Astrocyte (in vitro differentiated cells and primary cell): ENCODE results near the gene ZNF622. TPM values are rescaled to one million over a fixed set of nuclear protein-coding genes. Genes with fewer than 3 reads are reported as not detected.

Source experiments
- DNase-seq: peaks from one replicate; pipeline ENCODE4 v3.0.0-alpha.2; 2010; ENCODE audit warnings: low read depth
- FAIRE-seq: peaks from 2 replicates; lab custom pipeline; 2011; peaks lifted over from hg19 to GRCh38; lab: Jason Lieb, UNC
- H2AFZ ChIP-seq: 2 replicates; pipeline ENCODE4 v1.6.0; 2012; ENCODE audit warnings: low read depth, low read length, inconsistent platforms
- H3K27ac ChIP-seq: 2 replicates; pipeline ENCODE4 v1.5.1; 2011; ENCODE audit warnings: low read depth, low read length, inconsistent platforms
- H3K27me3 ChIP-seq: 2 replicates; pipeline ENCODE4 v1.6.0; 2011; ENCODE audit warnings: low read length, inconsistent platforms; ENCODE audit not compliant: insufficient read depth
- H3K36me3 ChIP-seq: 2 replicates; pipeline ENCODE4 v1.5.1; 2011; ENCODE audit warnings: low read length, inconsistent platforms; ENCODE audit not compliant: insufficient read depth
- H3K4me1 ChIP-seq: 2 replicates; pipeline ENCODE4 v1.5.1; 2011; ENCODE audit warnings: low read length, inconsistent platforms; ENCODE audit not compliant: insufficient read depth
- H3K4me2 ChIP-seq: 2 replicates; pipeline ENCODE4 v1.6.0; 2012; ENCODE audit warnings: low read length, inconsistent platforms
- H3K4me3 ChIP-seq: 2 replicates; pipeline ENCODE4 v1.5.1; 2011; ENCODE audit warnings: low read depth, mild to moderate bottlenecking, low read length, inconsistent platforms; ENCODE audit not compliant: insufficient read depth
- H3K79me2 ChIP-seq: 2 replicates; pipeline ENCODE4 v1.6.0; 2012; ENCODE audit warnings: mild to moderate bottlenecking, low read length, inconsistent platforms; ENCODE audit not compliant: insufficient read depth
- H3K9ac ChIP-seq: 2 replicates; pipeline ENCODE4 v1.6.0; 2012; ENCODE audit warnings: mild to moderate bottlenecking, low read length, inconsistent platforms
- H3K9me3 ChIP-seq: 2 replicates; pipeline ENCODE4 v1.5.1; 2012; ENCODE audit warnings: low read depth, mild to moderate bottlenecking, low read length, inconsistent platforms; ENCODE audit not compliant: insufficient read depth
- H4K20me1 ChIP-seq: 2 replicates; pipeline ENCODE4 v1.6.0; 2012; ENCODE audit warnings: low read length, inconsistent platforms; ENCODE audit not compliant: insufficient read depth
- H3K27ac Mint-ChIP-seq: one replicate; pipeline ENCODE4 v1.8.0; 2021; ENCODE audit warnings: mild to moderate bottlenecking, mixed read lengths; ENCODE audit not compliant: unreplicated experiment
- H3K27me3 Mint-ChIP-seq: one replicate; pipeline ENCODE4 v1.8.0; 2021; ENCODE audit warnings: low read depth, mixed read lengths; ENCODE audit not compliant: unreplicated experiment
- H3K36me3 Mint-ChIP-seq: one replicate; pipeline ENCODE4 v1.8.0; 2021; ENCODE audit warnings: low read depth, mixed read lengths; ENCODE audit not compliant: unreplicated experiment
- H3K4me1 Mint-ChIP-seq: one replicate; pipeline ENCODE4 v1.8.0; 2021; ENCODE audit warnings: low read depth, mixed read lengths; ENCODE audit not compliant: unreplicated experiment
- H3K4me3 Mint-ChIP-seq: one replicate; pipeline ENCODE4 v1.8.0; 2021; ENCODE audit warnings: mild to moderate bottlenecking, moderate library complexity, mixed read lengths; ENCODE audit not compliant: unreplicated experiment
- H3K9me3 Mint-ChIP-seq: one replicate; pipeline ENCODE4 v1.8.0; 2021; ENCODE audit warnings: mild to moderate bottlenecking, mixed read lengths; ENCODE audit not compliant: unreplicated experiment
- EZH2 ChIP-seq: IDR thresholded peaks from 2 replicates; pipeline ENCODE4 v1.6.1; 2012; ENCODE audit warnings: mild to moderate bottlenecking, low read length, inconsistent platforms; ENCODE audit not compliant: insufficient read depth
- total RNA-seq: library from RNA; stranded (reverse); gene quantifications from 2 replicates; pipeline ENCODE4 v1.2.1, GENCODE V29; 2021
- TF ChIP-seq, protein P1 (sequence below): IDR thresholded peaks from 2 replicates; pipeline ENCODE4 v1.5.1; 2011; ENCODE audit warnings: low read depth, mild to moderate bottlenecking, inconsistent platforms, low read length, moderate library complexity; ENCODE audit not compliant: insufficient read depth

The ZNF622 gene
- total RNA-seq, 1 donor from 2014 or later, result 56.4 TPM

DNA sequence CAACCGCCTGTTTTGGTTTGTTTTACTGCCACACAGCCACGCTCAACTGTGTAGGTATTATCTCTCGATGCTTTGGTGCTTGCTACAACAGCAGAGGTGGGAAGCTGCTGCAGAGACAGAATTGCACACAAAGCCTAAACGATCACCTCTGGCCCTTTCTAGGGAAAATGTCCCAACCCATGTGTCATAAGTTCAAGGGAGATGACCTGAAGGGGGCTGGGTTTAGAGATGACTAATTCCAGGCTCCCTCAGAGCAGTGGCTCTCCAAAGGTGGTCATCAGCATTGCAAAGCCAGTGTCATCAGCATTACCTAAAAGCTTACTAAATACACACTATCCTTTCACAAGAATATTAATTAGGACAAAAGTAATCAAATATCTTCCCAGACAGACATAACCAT lies 10.9 kb downstream of the ZNF622 start:
- H3K36me3 Mint-ChIP-seq, result peaks cover 15% of the 10 kb centered on the region
- H3K79me2 ChIP-seq, result peaks cover 42% of the 10 kb centered on the region
- H3K4me1 Mint-ChIP-seq, result peaks cover 29% of the 10 kb centered on the region
- DNase-seq, result no peak
- TF ChIP-seq, protein P1, sequence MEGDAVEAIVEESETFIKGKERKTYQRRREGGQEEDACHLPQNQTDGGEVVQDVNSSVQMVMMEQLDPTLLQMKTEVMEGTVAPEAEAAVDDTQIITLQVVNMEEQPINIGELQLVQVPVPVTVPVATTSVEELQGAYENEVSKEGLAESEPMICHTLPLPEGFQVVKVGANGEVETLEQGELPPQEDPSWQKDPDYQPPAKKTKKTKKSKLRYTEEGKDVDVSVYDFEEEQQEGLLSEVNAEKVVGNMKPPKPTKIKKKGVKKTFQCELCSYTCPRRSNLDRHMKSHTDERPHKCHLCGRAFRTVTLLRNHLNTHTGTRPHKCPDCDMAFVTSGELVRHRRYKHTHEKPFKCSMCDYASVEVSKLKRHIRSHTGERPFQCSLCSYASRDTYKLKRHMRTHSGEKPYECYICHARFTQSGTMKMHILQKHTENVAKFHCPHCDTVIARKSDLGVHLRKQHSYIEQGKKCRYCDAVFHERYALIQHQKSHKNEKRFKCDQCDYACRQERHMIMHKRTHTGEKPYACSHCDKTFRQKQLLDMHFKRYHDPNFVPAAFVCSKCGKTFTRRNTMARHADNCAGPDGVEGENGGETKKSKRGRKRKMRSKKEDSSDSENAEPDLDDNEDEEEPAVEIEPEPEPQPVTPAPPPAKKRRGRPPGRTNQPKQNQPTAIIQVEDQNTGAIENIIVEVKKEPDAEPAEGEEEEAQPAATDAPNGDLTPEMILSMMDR, result no peak
- TF ChIP-seq EZH2, result no peak
- H3K27ac ChIP-seq, result no peak overlapping the region
- H3K9me3 ChIP-seq, result no peaks in the 10 kb centered on the region
- H2AFZ ChIP-seq, result no peak overlapping the region
- peaks cover 37% of the 10 kb centered on the region for H4K20me1 ChIP-seq
- no peak overlapping the region for H3K4me2 ChIP-seq
- no peak overlapping the region for H3K9ac ChIP-seq
- H3K27ac Mint-ChIP-seq, result no peak overlapping the region
- H3K9me3 Mint-ChIP-seq, result no peaks in the 10 kb centered on the region
- no peaks in the 10 kb centered on the region for H3K27me3 Mint-ChIP-seq
- peaks cover 27% of the 10 kb centered on the region for H3K4me1 ChIP-seq
- no peaks in the 10 kb centered on the region for H3K27me3 ChIP-seq
- no peak for FAIRE-seq
- H3K4me3 Mint-ChIP-seq, result no peak overlapping the region
- peaks cover 56% of the 10 kb centered on the region for H3K36me3 ChIP-seq
- no peak overlapping the region for H3K4me3 ChIP-seq

DNA sequence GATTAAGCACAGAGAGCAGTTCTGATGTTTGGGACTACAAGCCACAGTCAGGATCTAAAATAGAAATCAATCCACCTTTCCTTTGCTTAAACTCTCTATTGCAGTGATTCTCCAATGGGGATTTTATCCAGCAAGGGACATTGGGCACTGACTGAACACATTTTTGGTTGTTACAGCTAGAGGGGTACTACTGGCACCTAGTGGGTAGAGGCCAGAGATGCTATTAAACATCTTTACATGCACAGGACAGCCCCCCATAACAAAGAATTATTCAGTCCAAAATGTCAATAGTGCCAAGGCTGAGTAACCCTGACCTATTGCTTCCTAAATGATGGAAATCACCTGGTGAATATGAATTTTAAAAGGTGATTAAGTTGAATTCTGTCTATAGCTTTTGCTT lies 12.0 kb downstream of the ZNF622 start:
- no peaks in the 10 kb centered on the region for H3K9me3 Mint-ChIP-seq

DNA sequence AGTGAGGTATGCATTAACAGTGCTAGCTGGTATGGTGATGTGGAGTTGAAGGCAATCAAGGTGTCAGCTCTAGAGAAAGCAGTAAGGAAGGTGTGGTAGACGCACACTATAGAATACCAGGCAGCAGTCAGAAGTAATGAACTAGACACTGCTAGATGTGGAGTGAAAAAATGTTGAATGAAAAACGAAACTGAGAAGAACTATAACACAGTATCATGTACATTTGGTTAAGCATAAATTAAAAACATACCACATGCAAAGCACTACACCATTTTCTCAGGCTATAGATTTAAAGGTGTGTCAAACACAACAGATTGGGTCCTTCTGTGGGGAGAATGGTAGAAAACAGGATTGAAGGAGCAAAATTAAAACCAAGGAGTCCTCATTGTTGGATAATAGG lies 15.4 kb downstream of the ZNF622 start:
- Mint-ChIP-seq H3K36me3 (peaks cover 29% of the 10 kb centered on the region), H3K27ac (no peak overlapping the region), H3K27me3 (no peaks in the 10 kb centered on the region), H3K4me1 (peaks cover 12% of the 10 kb centered on the region), H3K9me3 (no peaks in the 10 kb centered on the region), H3K4me3 (no peak overlapping the region)
- Histone ChIP-seq H3K79me2 (peaks cover 15% of the 10 kb centered on the region), H3K27ac (no peak overlapping the region), H3K4me1 (no peaks in the 10 kb centered on the region), H3K9ac (no peak overlapping the region), H3K36me3 (peaks cover 38% of the 10 kb centered on the region), H3K4me2 (no peak overlapping the region), H2AFZ (no peak overlapping the region), H3K9me3 (no peaks in the 10 kb centered on the region), H4K20me1 (peaks cover 12% of the 10 kb centered on the region), H3K4me3 (no peak overlapping the region), H3K27me3 (no peaks in the 10 kb centered on the region)
- FAIRE-seq (no peak), DNase-seq (no peak)
- TF ChIP-seq, protein P1, result no peak
- TF ChIP-seq EZH2, result no peak

More for the DNA sequence above, 12.0 kb downstream of the ZNF622 start:
- Mint-ChIP-seq H3K27me3 (no peaks in the 10 kb centered on the region), H3K4me1 (peaks cover 27% of the 10 kb centered on the region), H3K27ac (no peak overlapping the region), H3K4me3 (no peak overlapping the region), H3K36me3 (peaks cover 21% of the 10 kb centered on the region)
- DNase-seq (no peak), FAIRE-seq (no peak)
- H3K9me3 ChIP-seq, result no peaks in the 10 kb centered on the region
- H3K4me3 ChIP-seq, result no peak overlapping the region
- peaks cover 33% of the 10 kb centered on the region for H3K79me2 ChIP-seq
- H3K27me3 ChIP-seq, result no peaks in the 10 kb centered on the region
- no peak overlapping the region for H2AFZ ChIP-seq
- no peak overlapping the region for H3K9ac ChIP-seq
- peaks cover 53% of the 10 kb centered on the region for H3K36me3 ChIP-seq
- TF ChIP-seq, protein P1, result no peak
- TF ChIP-seq EZH2, result no peak
- H3K4me1 ChIP-seq, result peaks cover 27% of the 10 kb centered on the region
- H3K4me2 ChIP-seq, result no peak overlapping the region
- H3K27ac ChIP-seq, result no peak overlapping the region
- peaks cover 30% of the 10 kb centered on the region for H4K20me1 ChIP-seq
